Putamen (tissue), 1 donor: ENCODE data around the gene ERC1.
"Not testable (repeated sequence)": the region's sequence is repeated elsewhere in the genome, so short reads cannot be mapped to it uniquely, and the experiment has no call there.

Source experiments
- DNase-seq: peaks from one replicate; pipeline ENCODE4 v3.0.0-alpha.2; 2016; ENCODE audit warnings: low spot score

ERC1 gene

DNA sequence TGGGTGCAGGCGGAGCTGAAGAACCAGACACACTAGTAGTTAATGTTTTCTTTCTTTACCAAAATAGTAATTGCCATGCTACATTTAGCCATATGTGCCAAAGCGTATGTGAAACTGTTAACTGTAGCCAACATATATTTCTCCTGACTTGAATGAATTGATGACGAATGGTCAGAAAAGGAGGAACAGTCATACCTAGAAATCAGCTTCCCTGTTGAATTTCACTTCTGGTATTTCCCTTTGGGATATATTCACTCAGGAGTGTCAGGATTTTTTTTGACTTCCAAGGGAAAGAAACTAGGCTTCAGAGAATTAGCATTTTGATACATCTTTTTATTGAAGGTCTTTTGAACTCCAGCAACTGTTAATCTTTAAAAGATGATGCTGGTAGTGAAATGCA, 87.0 kb downstream of the ERC1 start:
- no peak for DNase-seq

DNA sequence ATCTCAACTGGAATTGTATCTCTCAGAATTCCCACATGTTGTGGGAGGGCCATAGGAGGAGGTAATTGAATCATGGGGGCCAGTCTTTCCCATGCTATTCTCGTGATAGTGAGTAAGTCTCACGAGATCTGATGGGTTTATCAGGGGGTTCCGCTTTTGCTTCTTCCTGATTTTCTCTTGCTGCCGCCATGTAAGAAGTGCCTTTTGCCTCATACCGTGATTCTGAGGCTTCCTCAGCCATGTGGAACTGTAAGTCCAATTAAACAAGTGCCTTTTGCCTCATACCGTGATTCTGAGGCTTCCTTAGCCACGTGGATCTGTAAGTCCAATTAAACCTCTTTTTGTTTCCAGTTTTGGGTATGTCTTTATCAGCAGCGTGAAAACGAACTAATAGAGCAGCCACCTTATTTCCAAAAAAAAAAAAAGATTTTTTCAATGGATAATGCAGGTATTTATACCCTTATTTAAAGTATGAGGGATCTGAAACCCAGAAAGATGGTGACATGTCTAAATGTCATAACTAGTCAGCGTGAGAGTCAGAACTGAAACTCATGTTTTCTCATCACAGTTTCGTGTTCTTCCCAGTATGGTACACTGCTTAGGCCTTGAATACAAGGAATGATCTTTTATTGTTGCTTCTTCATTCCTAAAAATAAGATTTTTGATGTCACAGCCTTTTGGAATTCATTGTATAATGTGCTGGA, 89.6 kb downstream of the ERC1 start:
- DNase-seq: no peak

DNA sequence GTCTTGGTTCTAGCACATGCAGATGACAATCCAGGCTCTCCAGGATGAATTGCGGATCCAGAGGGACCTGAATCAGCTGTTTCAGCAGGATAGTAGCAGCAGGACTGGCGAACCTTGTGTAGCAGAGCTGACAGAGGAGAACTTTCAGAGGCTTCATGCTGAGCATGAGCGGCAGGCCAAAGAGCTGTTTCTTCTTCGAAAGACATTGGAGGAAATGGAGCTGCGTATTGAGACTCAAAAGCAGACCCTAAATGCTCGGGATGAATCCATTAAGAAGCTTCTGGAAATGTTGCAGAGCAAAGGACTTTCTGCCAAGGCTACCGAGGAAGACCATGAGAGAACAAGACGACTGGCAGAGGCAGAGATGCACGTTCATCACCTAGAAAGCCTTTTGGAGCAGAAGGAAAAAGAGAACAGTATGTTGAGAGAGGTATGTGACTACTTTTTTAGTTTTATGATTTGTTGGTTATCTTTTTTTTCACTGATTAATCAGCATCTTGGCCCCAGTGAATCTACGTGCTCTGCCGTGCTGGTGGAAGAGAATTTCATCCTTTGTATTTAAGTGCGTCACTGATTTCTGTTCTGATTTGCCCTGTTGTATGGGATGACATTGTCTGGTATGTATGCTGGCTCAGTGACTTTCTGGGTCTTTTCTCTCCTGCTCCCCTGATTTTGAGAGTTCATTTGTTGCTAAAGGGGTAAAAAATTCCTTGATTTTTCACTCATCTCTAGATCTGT, 92.3 kb downstream of the ERC1 start:
- DNase-seq: peak; percentile 38

DNA sequence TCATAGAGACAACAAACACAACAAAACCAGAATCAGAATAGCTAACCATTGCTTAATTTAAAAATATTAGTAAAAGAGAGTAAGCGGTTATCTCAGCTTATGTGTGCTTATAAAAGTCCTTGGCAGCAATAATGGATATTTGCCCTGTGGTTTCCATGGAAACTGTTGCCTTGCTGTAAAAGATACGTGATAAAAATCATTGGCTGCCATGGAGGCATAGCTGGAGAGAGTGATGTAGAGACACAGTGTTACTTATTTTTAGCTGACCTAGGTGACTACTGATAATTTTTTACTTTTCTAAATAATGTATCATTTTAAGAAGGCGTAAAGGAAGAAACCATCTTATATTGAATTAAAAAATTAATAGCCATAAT, 92.9 kb downstream of the ERC1 start:
- DNase-seq: peak; percentile 43

DNA sequence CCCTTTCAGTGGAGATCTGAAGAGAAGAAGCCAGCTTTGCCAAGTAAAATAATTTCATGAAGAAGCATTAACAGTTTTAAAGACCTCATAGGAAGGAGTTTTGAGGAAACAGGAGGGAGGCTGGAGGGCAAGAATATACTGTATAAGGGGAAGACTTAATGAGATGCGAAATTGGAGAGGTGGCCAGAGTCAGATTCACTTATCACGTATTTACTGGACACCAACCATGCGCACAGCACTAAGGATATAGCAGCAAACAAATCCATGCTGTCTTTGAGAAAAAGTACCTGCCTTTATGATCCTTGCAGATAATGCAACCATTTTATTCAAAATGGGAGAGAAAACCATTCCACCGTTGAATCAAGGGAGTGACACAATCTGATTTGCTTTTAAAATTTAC, 100.3 kb downstream of the ERC1 start:
- DNase-seq: no peak

DNA sequence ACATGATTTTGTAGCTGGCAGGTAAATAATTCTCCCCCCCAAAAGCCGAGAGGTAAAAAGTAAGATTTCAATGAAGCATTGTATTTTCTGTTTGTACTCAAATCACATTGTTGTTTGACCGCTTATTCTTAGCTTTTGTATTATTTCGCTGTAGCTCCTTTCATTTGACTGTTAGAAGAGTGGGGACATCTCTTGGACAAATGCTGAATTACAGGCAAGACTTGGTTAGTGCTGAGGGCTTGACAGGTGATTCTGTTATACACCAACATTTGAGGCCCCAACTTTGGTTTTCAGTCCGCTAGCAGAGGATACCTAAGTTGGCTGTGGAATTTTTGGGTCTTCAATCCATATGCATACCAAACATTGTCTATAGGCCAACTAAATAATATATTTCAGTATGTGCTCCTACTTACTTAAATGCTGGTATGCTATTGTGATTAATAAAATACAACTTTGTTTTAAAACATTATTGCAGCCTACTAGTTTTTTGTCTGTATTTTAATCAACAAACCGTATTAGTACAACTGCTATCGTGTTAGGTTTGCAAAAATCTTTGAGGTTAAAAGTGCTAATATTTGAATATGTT, 102.2 kb downstream of the ERC1 start:
- peak; percentile 28 for DNase-seq

DNA sequence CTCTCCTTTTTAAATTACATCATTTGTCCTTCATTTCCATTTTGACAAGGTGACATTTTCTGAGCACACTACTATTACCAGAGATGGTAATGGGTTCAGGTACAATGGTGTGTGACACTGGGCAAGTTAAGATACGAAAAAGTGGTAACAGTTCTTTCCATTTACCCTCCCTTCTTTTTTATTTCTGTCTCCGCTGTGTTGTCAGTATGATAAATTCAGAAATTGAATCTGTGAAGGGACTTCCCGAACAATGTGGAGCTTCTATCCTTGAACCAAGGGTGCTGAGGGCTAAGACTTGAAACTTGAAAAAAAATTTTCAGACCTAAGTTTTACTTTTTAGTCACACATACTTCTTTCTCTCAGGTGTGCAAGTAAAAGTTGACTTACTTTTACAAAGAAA, 103.7 kb downstream of the ERC1 start:
- DNase-seq: no peak

DNA sequence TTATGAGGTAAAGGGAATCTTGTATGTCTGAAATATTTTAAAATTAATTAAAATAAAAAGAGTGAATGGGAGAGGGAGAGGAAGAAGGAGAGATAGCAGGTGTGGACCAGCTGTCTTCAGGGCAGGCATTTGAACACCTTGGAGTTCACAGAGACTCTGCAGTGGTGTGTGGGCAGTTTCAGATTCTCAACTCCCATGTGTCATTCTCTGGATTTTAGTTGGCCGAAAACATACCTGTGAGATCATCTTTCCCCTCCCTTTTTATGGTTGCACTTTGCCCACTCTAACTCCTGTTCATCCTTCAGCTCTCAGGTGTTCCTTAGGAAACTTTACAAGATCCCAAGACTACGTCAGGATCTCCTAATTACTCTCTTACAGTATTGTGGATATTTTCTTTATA, 108.1 kb downstream of the ERC1 start:
- no peak for DNase-seq

DNA sequence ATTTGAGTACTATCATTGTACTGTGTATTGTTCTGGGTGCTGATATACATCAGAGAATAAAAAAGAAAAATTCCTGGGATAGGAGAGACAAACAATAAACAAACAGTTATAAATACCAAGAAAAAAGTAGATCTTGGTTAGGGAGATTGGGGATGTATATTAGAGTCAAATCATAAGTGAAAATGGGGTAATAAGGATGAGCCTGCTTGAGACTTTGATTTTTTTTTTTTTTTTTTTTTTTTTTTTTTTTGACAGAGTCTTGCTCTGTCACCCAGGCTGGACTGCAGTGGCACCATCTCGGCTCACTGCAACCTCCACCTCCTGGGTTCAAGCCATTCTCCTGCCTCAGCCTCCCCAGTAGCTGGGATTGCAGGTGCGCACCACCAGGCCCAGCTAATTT, 108.6 kb downstream of the ERC1 start:
- not testable (repeated sequence) for DNase-seq

DNA sequence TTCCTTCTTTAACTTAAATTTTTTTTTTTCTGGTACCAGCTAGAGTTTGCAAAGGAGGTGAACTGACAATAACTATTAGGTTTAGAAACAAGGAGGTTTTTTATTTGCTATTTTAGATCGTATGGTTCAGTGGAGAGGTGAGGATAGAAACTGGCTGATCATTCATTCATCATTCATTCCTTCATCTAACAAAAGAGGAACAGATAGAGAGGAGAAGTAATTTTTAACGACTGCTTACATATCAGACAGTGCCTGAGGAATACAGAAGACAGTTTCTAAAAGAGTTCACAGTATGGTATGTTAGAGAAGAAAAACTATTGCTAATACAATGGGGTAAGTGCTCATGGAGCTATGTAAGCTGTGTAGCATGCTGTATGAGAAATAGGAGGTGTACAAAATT, 111.1 kb downstream of the ERC1 start:
- DNase-seq: no peak

DNA sequence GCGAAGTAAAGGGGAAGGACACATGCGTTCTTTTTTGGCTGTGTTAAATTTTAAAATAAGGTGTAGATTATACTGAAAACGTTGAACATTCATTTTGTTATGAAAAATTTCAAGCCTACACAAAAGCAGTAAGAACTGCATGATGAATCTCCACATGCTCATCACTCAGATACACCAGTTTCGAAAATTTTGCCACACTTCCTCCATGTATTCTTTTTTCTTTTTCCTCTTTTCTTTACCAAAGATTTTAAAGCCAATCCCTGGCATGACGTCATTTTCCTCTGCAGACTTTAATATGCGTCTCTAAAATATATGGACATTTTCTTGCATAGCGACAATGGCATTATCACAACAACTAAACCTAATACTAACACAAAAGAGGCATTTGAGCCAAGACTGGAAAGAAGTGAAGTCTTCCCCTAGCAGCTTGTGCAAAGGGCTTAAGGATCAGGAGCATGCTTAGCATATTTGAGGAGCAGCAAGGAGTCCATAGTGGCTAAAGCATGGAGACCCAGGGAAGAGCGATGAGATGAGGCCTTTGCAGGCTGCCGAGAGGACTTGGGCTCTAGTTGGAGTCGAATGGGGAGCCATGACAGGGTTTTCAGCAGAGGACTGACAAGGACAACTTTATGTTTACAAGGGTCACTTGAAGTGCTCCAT, 111.9 kb downstream of the ERC1 start:
- DNase-seq: no peak

DNA sequence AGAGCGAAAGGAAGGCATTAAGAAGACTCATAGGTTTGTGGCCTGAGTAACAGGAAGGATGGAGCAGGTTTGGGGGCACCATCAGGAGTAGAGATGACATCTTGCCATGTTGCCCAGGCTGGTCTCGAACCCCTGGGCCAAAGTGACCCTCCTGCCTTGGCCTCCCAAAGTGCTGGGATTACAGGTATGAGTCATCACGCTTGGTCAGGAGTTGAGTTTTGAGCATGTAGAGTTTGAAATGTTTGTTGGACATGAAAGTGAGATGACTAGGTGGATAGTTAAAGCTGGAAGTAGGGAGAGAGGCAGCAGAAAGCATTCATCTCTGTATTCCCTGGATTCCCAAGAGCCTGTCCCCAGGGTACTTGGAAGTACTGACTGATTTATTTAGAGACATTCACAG, 112.6 kb downstream of the ERC1 start:
- no peak for DNase-seq

DNA sequence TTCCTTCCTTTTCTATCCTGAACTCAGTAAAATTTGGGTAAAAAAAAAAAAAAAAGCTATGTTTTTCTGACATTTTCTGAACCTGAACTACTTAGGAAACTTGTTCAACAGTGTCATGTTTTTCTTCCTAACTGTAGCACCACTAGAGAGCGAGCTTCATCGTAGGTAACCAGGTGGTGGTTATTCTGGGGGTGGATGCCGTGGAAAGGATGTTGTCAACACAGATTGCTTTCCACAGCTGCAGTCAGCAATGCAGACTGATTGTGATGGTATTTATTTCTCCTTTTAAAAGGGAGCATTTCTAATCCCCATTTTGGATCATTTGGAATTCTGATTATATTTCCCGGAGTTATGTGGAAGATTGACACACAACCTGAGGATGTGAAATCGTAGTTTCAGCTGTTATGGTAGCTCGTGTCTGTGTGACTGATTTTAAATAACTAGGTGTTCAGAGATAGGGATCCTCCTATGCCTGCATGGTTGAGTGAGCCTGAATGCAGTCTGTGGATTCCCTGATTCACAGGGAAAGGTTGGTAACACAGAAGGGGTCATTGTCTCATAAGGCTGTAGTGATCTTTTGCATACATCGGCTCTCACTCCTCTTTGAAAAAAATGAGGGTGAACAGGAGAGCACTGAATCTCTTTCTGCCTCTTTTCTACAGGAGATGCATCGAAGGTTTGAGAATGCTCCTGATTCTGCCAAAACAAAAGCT, 113.2 kb downstream of the ERC1 start:
- DNase-seq: no peak

DNA sequence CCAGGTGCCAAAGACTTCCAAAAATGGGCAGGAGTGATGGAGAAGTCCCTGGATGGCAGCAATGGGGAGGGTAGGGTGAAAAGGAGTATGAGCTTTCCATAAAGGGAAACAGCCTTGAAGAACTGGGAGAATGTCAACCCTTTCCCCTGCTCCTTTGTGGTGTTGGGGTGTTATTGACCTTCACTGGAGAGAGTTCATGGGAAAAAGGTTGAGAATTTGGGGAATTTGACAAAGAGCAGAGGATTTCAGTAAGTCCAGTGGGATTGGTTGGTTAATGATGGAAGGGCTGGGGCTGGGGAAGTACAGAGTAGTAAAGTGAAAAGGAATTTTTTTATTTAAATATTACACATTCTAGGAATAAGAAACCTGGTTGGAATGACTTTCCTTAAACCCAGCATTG, 116.6 kb downstream of the ERC1 start:
- DNase-seq: no peak

DNA sequence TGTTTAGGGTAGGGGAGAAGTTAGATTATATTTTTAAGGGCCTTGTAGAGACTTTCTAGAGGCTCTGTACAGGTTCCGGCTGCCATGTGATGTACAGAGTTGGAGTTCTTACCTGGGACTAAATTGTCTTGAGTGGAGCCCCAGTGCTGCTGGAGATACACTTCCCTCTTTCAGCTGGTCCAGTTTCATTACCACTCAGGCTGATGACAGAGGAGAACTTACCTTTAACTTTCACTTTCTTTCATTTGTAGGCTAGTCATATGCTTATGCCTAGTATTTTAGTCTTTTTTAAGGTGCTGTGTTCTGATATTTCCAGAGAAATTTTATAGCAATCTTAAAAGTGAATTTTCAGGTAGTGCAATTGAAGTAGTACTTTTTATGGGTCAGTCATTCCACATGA, 117.3 kb downstream of the ERC1 start:
- no peak for DNase-seq

DNA sequence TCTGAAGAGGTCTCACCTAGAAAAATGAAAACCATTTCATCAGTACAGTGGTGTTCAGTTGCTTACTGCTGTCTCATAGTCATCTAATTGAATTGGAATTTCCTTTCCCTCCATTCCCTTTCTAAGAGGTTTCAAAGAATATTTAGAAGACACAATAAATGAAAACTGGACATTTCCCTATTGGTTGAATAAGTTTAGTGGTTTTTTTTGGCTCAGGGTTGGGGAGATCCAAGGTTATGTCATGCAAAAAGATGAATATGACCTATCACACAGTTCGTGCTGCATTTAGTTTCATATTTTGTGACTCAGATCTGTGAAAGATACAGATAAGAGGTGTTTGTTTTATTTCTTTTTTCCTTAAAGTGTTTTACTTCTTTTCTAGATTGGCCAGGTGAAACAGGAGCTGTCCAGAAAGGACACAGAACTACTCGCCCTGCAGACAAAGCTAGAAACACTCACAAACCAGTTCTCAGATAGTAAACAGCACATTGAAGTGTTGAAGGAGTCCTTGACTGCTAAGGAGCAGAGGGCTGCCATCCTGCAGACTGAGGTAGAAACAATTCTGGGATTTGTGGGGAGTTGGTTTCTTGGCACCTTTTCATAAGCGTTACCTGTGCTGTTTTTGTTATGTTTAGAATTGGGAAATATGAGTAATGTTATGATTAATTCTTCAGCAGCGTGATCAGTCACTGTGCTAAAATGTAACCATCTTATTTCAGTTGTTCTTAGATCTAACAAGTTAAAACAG, 124.6 kb downstream of the ERC1 start:
- DNase-seq: no peak

DNA sequence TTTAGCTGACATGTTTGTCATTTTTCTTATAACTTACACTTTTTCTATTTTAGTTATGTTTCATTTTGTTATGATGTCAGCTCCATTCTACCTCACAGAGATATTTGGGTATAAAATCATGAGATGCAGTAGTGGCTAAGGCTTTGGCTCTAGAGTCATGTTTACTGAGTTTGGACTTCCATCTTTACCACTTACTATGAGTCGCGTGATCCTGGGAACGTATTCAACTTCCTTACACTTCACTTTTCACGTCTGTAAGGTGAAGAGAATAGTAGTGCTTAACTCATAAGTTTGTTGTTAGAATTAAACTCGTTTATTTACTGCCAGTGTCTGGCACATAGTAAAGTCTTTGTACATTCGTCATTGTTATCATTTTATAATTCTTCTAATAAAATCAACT, 126.3 kb downstream of the ERC1 start:
- no peak for DNase-seq

DNA sequence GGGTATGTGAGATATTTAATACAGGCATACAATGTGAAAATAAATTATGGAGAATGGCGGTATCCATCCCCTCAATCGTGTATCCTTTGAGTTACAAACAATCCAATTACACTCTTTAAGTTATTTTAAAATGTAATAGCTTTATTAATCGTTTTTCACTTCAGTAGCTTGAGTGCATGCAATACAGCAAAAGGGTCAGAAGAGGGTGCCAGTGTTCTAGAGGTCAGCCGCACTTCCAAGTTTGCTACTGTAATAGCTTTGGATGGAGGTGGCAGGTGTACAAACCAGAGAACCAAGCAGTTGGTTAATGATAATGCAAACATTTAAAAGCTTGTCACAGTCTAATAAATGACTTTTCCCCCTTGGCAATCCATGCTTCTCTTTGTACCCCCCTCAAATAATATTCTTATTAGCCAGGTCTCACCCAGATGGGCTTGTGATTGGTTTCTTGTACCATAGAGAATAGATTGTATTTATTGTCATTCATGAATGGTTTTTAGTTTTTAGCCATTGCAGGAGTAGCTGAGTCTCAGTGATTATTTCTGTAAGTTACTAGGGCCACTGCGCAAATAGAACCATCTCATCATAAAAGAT, 127.0 kb downstream of the ERC1 start:
- peak; percentile 38 for DNase-seq

DNA sequence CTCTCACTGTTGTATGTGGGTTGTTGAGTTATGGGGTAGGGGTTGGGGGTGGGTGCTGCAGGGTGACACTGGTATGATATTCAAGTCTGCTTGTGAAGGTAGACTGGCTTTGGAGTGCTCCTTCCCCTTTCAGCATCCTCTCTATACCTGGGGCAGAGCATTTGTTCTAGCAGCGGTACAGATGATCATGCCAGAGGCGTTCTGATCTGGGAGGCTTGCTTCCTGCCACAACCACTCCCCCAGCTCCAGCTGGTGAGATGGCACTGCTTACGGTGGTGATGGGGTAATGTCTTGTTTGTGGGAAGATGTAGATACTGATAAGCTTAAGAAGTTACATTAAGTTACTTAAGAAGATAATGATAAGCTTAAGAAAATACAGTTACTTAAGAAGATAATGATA, 131.8 kb downstream of the ERC1 start:
- no peak for DNase-seq

DNA sequence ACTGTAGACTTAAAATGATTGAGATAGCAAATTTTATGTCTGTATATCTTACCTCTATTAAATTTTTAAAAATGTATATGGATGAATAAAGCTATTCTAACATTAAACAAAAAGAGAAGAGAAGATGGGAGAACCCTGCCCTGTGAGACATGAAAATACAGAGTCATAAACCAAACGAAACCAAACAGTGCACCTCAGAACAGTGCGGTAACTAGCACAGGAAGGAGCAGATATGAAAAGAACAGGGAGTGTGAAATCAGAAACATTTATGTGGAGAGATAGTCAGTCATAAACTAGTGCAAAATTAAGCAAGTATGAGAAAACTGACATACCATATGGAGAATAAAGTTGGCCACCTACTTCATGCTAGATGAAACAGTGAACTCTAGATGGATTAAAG, 135.1 kb downstream of the ERC1 start:
- DNase-seq: no peak

DNA sequence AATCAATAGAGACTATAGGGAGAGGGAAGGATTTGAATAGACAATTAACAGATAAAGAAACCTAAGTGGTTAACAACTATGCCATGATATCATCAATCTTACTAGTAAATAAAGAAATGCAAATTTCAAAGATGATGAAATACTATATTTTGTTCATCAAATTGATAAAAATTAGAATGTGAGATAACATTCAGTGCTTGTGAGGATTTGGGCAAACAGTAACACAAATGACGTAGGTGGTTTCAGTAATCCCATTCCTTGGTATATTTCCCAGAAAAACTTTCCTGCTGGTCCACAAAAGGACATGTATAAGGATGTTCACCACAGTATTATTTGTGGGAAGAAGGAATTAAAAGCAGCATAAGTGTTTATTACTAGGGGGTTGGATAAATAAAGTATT, 136.0 kb downstream of the ERC1 start:
- DNase-seq: no peak
